ENCODE data around the gene SYCN. TPM values are rescaled to one million over a fixed set of nuclear protein-coding genes. Genes with fewer than 3 reads are reported as not detected.

Gene SYCN
- polyA plus RNA-seq, 10 donors = not detected

GRCh38 chr19:39155741-39156140 lies 48.3 kb downstream of the SYCN start:
- no peak for DNase-seq

GRCh38 chr19:39155114-39155700 lies 48.9 kb downstream of the SYCN start:
- DNase-seq = no peak

GRCh38 chr19:39154629-39155100 lies 49.4 kb downstream of the SYCN start:
- DNase-seq = peak in 1 of 3 donors; percentile 48

- no peak for DNase-seq
Measured at GRCh38 chr19:39154100-39154628, 49.9 kb downstream of the SYCN start.

Other genes starting within 250 kb of the SYCN start
- gene FBXO17, start 228.5 kb downstream of the SYCN start, polyA plus RNA-seq (ENCODE audit: insufficient read length in 10 of 10) = 10 to 100 TPM; 20.9 to 32.8 (median 24.7) TPM
- gene FBXO27, start 171.7 kb downstream of the SYCN start, polyA plus RNA-seq (ENCODE audit: insufficient read length in 10 of 10) = 1 to 10 TPM; 1.3 to 4.7 (median 2.3) TPM
- gene ACP7, start 119.9 kb downstream of the SYCN start, polyA plus RNA-seq (ENCODE audit: insufficient read length in 10 of 10) = under 1 TPM in 8 of 10 donors, not detected in 2; 0.08 to 0.23 (median 0.13) TPM
- 10 to 100 TPM; 13.0 to 22.3 (median 16.8) TPM for gene PAK4, start 78.5 kb downstream of the SYCN start, polyA plus RNA-seq (ENCODE audit: insufficient read length in 10 of 10)
- 1 to 10 TPM in 1 of 10 donors, under 1 TPM in 4, not detected in 5; 0.08 to 2.1 (median 0.13) TPM for gene NCCRP1, start 7.3 kb downstream of the SYCN start, polyA plus RNA-seq (ENCODE audit: insufficient read length in 10 of 10)
- gene IFNL3, start 40.7 kb upstream of the SYCN start, polyA plus RNA-seq (ENCODE audit: insufficient read length in 10 of 10) = not detected
- under 1 TPM in 4 of 10 donors, not detected in 6; 0.10 to 0.23 (median 0.17) TPM for gene IFNL4, start 44.6 kb upstream of the SYCN start, polyA plus RNA-seq (ENCODE audit: insufficient read length in 10 of 10)
- gene IFNL2, start 64.1 kb upstream of the SYCN start, polyA plus RNA-seq (ENCODE audit: insufficient read length in 10 of 10) = not detected
- not detected for gene IFNL1, start 92.1 kb upstream of the SYCN start, polyA plus RNA-seq (ENCODE audit: insufficient read length in 10 of 10)
- 1 to 10 TPM in 3 of 10 donors, under 1 TPM in 7; 0.59 to 1.9 (median 0.87) TPM for gene LRFN1, start 116.6 kb upstream of the SYCN start, polyA plus RNA-seq (ENCODE audit: insufficient read length in 10 of 10)
- gene GMFG, start 131.8 kb upstream of the SYCN start, polyA plus RNA-seq (ENCODE audit: insufficient read length in 10 of 10) = 10 to 100 TPM; 11.5 to 28.5 (median 19.5) TPM
- 10 to 100 TPM; 62.5 to 92.8 (median 68.9) TPM for gene SAMD4B, start 138.2 kb upstream of the SYCN start, polyA plus RNA-seq (ENCODE audit: insufficient read length in 10 of 10)
- gene PAF1, start 186.8 kb upstream of the SYCN start, polyA plus RNA-seq (ENCODE audit: insufficient read length in 10 of 10) = 10 to 100 TPM; 33.8 to 43.8 (median 38.7) TPM
- gene MED29, start 187.1 kb upstream of the SYCN start, polyA plus RNA-seq (ENCODE audit: insufficient read length in 10 of 10) = 10 to 100 TPM; 18.9 to 27.5 (median 24.9) TPM
- gene ZFP36, start 202.6 kb upstream of the SYCN start, polyA plus RNA-seq (ENCODE audit: insufficient read length in 10 of 10) = 100 to 1,000 TPM in 2 of 10 donors, 10 to 100 TPM in 8; 25.2 to 399 (median 70.0) TPM
- gene PLEKHG2, start 208.4 kb upstream of the SYCN start, polyA plus RNA-seq (ENCODE audit: insufficient read length in 10 of 10) = 10 to 100 TPM; 34.2 to 70.9 (median 50.2) TPM
- 1,000 to 10,000 TPM; 1,738 to 2,174 (median 1,918) TPM for gene RPS16, start 231.7 kb upstream of the SYCN start, polyA plus RNA-seq (ENCODE audit: insufficient read length in 10 of 10)
- gene SUPT5H, start 241.3 kb upstream of the SYCN start, polyA plus RNA-seq (ENCODE audit: insufficient read length in 10 of 10) = 10 to 100 TPM; 70.0 to 97.2 (median 78.8) TPM